GM19351 (cell line): ENCODE data around the gene LPIN3.

Source experiments
- ATAC-seq: cut with Tn5 transposase; IDR thresholded peaks from one replicate; pipeline ENCODE4 v1.9.1; 2021; ENCODE audit warnings: mild to moderate bottlenecking, moderate library complexity; ENCODE audit not compliant: unreplicated experiment

Gene LPIN3

DNA sequence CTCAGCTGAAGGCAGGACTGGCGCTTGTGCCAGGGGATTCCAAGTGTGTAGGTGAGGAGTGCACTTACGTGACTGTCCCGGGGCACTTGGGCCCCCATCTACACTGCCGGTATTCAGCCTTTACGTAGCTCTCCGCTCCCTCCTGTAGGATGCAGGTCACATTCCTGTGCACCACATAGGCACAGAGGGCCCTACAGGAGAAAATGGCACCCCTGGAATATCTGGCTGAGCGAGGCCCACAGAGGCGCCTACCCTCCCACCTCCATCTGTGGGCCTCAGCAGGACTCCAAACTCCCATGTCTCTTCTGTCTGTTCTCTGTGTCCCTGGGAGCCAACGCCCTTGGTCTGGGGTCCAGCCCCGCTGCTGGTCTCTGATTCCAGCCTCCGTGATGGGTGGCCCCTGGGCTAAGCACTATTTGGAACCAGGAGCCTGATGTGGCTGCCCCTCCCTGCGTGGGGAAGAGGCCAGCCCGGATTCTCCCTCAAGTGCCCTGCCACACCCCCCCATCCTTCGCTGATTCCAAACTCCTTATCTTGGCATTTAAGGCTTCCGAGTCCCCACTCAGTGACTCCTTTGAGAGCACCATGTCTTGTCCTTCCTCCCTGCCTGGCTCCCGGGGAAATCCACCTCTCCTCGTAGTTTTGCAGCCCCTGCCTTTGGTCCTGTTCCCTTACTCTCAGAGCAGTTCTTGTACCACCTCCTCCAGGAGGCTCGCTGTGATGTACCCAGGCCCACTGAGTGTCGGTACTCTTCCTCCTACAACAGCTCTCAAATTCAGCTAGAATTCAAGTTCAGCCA, 24.5 kb downstream of the LPIN3 start:
- ATAC-seq, result no peak

- ATAC-seq, result no peak
Measured at GRCh38 chr20:41365777-41366545, 25.3 kb downstream of the LPIN3 start.

DNA sequence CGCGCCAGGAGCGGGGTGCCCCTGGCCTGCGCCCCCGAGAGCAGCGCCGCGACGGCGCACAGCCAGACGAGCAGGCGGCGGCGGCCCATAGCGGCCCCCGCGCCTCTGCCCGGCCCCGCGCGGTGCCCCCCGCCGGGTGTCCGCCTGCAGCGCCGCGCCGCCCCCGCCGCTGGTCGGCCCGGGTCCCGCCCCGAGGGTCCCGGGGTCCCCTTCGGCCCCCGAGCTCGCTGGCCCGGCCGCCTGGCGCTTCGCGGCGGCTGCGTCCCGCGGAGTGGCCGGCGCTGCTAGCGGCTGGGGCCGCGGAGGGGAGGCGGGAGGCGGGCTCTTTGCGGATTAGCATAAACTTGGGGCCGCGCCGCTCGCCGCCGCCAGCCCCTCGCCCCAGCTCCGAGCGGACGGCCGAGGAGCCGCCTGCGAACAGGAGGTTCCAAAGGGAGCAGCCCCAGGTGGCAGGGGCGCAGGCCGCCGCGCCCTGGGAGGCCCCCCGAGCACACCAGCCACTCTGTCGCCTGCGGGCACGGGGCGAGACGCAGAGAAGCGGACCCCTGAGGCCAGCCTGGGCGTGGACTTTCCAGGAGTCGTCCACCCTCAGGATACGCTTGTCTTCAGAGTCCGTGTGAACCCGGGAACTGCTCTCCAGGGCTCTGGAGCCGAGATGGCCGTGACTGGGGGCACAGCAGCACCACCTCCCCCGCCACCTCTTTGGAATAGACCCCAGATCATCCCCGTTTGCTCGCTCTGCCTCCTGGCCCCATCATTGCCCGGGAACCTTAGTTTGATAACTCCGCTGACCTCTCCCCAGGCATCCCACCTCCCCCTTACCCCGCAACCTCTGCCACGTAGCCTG, 26.1 kb downstream of the LPIN3 start, which contains the start of gene EMILIN3:
EMILIN3 (minus strand) TSS at position 273 of the 847 bp plus-strand sequence; CDS start at position 89, 184 bp downstream.
- no peak for ATAC-seq

DNA sequence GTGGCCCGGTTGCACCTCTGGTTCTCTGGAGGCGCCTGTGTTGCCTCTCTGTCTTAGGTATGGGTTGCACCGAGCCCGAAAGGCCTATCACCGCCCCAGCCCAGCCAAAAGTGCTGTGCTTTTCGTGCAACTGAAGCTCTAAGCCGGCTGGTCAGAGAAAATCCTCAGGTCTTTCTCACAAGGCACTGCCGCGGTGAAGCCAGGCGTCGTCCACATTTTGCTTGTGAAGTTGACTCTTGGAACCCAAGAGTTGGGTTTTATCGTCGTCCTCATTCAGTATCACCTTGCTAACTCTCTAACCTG, 26.7 kb downstream of the LPIN3 start:
- ATAC-seq, result no peak

GRCh38 chr20:41367956-41368355, 27.3 kb downstream of the LPIN3 start:
- no peak for ATAC-seq

DNA sequence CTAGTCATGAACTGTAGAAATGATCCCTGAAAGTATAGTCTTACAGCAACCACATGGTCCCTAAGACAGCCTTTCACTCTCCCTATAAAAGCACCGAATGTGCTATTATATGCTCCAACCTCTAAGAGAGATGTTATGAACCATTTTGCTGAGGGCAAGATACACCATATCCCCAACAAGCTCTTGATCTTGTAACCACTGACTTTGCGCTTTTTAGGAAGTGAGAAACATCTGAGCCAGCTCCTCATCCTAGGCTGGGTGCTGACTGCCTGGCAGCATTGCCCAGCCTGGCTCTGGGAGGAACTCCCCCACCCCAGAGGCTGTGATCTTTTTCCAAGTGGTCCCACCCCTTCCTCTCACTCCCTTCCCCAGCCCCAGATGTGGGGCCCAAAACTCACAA, 29.1 kb downstream of the LPIN3 start:
- ATAC-seq, result no peak

DNA sequence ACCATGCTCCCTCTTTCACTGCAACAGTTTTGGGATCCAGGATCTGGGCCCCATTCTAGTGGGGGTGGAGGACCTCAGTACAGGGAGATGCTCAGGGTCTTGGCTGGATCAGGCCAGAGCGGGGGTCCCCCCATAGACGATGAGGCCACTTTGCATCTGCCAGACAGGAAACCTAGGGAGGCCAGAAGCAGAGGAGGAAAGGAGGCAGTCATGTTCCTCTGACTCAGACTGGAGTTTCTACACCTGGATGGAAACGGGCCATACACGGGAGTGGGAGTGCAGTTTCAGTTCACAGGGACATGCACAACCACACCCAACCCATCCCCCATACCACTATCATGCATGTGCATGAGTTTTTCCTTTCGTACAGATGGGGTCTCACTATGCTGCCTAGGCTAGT, 29.6 kb downstream of the LPIN3 start:
- no peak for ATAC-seq

DNA sequence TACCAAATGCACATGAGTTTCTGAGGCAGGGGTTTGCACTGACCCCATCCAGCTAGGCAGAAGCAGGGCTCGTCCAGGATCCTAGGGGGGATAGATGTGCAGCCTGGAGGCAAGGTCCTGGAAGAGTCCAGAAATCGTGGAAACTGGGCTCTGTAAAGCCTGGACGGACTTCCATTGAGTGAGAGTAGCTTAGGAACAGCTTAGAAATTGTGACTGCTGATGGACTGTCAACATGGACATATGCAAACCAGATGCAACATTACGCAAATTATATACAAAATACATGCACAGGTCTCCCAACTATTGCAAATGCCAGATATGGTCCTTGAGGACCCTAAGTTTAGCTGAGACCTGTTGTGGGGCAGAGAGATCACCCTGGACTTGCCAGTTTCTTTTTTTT, 30.8 kb downstream of the LPIN3 start:
- ATAC-seq, result no peak

DNA sequence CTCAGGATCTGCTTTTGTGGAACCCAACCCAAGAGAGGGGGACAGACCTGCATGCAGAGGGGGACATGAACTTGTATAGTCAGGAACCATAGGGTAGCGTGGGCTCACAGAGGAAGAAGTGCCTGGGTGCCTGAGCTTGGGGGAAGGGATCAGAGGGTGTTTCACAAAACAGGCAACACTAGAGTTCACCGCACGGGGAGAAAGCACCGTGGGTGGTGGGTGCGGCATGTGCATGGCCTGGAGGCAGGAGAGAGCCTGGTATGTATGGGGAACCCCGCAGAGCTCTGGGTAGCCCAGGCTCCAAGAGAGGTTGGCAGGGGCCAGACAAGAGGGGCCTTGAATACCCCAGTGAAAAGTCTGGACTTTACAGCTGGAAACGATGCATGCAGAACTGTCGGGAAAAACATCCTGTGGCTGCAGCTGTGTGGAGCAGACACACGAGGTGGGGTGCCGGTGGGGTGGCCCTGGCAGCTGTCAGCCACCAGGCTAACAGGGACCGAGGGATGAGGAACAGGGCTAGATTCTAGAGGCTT, 32.7 kb downstream of the LPIN3 start:
- no peak for ATAC-seq

DNA sequence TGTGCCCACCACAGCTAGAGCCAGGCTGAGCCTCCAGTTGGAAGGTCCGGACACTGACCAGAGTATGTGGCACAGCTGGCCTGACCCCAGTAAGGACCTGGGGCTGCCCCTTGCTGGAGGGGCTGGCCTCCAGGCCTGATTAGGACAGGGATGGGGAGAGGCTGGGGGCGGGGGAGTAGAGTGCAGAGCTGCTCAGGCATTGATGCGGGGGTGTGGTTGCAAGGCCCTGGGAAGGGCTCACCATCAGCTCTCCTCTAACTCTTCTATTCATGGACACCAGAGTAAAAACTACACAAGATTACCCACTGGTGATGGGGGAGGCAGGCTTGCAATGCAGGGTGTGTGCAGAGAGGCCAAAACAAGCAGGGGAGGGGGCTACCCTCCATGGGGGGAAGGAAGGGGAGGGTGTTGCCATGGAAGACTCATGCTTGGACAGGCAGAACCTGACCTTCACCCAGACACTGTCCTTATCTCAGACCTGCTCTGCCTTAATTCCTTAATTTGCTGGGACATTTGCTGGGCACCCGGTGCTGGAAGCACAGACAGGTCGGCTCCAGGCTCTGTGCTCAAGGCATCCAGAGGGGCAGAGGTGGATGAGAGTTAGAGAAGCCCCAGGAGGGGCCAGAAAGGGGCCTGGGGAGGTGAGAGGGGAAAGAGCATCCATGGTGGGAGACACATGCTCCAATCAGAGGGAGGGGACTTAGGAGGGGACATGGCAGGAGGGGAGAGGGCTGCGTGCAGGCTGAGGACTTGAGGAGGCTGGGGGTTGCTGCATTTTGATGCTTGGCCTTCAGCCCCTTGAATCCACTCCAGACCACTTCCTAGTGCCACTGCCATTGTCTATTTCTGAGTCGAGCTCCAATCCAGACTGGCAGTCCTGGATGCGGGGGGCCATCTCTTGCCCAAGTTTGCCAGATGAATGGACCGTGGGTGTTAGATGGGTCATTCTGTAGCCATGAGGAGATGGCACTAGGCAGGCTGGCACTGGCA, 33.6 kb downstream of the LPIN3 start:
- ATAC-seq, result no peak

GRCh38 chr20:41375846-41376245, 35.2 kb downstream of the LPIN3 start:
- no peak for ATAC-seq

- ATAC-seq, result no peak
Measured at GRCh38 chr20:41376349-41376748, 35.7 kb downstream of the LPIN3 start.

GRCh38 chr20:41377275-41377674, 36.7 kb downstream of the LPIN3 start:
- ATAC-seq, result no peak

DNA sequence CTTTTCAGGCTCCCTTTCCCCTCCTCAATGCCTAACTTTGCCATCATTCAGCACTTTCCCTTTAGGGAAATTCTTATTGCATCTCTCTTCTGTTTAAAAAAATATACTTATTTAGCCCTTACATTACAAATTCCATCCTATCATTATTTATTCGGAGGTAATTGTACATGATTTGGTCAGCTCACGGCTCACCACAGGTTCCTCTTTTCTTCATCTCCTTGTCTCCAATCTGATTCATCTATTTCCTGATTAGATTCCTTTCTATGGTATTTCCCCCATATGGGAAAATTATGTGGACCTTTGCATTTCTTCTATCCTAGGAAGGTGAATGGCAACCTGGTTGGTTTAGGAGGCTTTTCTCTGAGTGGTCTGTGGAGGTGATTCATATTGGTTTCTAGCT, 38.9 kb downstream of the LPIN3 start:
- ATAC-seq, result no peak

DNA sequence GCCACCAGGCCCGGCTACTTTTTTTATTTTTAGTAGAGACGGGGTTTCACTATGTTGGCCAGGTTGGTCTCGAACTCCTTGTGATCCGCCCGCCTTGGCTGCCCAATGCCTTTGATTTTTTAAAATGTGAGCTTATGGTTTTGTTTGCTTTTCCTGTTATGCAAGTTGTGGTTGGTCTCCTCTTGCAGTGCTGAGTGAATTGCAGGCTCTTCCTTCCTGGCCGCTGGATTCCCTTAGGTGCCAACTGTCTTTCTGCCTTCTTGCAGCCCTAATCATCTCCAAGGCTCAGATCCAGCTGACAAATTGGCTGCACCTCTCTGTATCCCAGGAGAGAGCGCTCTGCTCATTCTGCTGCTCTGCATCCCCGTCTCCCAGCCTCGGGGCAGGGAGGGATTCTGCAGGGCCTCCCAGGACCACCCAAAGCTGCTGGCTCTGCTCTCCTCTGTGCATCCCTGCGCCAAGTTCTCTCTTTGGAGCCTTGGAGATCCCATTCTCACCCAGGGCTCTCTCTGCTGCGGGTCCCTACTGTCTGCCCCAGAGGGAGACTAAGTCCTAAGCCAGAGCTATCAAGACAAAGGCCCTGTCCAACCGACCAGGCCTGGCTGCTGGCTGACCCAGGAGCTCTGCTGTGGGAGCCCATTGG, 40.1 kb downstream of the LPIN3 start:
- no peak for ATAC-seq

DNA sequence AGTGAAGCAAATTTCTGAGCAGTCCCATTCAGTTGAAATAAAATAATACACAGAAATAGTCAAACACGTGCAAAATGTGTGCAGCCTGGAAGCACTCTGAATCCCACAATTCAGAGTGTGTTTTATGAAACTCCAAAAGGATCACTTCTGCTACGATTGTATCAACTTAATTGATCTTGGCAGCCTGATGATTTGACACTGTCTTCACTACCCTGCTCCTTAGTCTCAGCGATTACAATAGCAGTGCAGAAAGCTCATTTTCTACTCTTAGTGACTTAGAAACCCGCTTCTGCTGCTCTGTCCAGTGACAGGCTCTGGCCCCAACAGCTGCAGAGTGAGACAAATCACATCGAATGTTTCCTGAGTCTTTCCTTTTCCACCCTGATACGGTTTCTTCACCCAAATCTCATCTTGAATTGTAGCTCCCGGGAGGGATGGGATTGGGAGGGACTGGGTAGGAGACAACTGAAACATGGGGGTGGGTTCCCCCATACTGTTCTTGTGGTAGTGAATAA, 42.2 kb downstream of the LPIN3 start:
- ATAC-seq, result no peak

GRCh38 chr20:41386502-41387427, 46.1 kb downstream of the LPIN3 start:
- ATAC-seq, result no peak

DNA sequence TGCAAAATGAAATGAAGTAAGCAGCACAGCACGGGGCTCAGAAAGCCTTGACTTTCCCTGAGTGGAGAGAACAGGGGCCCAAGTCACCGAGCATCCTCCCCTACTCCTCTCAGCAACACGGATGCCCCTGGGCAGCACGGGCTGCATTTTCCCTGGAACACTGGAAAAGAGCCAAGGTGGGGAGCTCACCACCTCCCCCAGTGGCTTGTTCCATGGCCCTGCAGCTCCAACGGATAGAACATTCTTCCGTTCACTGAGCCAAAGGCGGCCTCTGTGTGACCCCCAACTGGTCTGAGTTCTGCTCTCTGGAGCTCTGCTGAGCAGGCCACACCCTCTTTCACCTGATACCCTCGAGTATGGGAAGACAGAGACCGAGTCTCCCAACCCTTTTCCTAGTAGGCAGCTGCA, 46.8 kb downstream of the LPIN3 start:
- ATAC-seq, result no peak
